ENCODE results near the gene MANEAL. TPM values are rescaled to one million over a fixed set of nuclear protein-coding genes. Genes with fewer than 3 reads are reported as not detected.

The MANEAL gene
- total RNA-seq, 2 donors from 2014 or later = 1.8 TPM

DNA sequence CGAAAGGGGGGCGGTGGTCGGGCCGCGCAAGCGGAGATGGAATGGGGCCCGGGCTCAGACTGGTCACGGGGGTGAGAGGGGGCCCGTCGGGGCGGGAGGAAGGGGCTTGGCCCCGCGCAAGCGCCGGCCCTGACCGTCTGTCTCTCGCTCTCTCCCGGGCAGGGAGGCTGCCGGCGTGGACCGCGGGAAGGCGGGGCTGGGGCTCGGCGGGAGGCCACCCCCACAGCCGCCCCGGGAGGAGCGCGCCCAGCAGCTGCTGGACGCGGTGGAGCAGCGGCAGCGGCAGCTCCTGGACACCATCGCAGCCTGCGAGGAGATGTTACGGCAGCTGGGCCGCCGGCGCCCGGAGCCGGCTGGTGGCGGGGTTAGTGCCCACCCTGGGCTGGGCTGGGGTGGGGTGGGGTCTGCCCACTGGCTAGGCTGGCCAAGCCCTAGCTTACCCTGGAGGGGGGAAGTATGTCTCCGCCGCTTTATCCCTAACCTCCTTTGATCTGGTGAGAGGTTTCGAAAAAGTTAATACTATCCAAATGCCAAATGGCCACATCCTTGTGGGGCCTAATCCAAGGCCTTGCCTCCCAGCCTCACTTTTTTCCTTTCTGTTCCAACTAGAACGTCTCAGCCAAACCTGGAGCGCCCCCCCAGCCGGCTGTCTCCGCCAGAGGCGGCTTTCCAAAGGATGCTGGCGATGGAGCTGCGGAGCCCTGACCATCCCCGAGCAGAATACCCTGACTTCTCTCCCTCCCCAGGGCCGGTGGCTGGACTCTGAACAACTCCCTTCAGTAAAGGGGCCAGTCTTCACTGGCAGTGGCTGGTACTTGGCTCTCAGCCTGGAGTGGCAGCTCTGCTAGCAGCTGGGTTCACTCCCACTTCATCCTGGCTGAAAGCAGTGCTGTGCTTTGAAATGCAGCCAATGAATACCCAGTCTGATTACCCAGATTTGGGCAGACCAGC lies 15.0 kb downstream of the MANEAL start:
- Histone ChIP-seq H3K9me3 (no peaks in the 10 kb centered on the region), H3K4me1 (ENCODE audit: control insufficient read depth in 1 of 2, low read depth in 2 of 2) (peaks cover 12 to 30% of the 10 kb centered on the region in 2 donors), H3K4me3 (peak overlapping the region; percentile 91), H3K27ac (peak overlapping the region; percentile 84 to 91), H3K27me3 (replicated peaks; ENCODE audit: insufficient read depth) (no peaks in the 10 kb centered on the region), H3K36me3 (peaks cover 29% of the 10 kb centered on the region)
- ATAC-seq (ENCODE audit: insufficient number of reproducible peaks, low FRiP score, low read depth) (peak; percentile 56), DNase-seq (ENCODE audit: low spot score) (peak; percentile 21)
- TF ChIP-seq, protein P1, sequence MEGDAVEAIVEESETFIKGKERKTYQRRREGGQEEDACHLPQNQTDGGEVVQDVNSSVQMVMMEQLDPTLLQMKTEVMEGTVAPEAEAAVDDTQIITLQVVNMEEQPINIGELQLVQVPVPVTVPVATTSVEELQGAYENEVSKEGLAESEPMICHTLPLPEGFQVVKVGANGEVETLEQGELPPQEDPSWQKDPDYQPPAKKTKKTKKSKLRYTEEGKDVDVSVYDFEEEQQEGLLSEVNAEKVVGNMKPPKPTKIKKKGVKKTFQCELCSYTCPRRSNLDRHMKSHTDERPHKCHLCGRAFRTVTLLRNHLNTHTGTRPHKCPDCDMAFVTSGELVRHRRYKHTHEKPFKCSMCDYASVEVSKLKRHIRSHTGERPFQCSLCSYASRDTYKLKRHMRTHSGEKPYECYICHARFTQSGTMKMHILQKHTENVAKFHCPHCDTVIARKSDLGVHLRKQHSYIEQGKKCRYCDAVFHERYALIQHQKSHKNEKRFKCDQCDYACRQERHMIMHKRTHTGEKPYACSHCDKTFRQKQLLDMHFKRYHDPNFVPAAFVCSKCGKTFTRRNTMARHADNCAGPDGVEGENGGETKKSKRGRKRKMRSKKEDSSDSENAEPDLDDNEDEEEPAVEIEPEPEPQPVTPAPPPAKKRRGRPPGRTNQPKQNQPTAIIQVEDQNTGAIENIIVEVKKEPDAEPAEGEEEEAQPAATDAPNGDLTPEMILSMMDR (IDR thresholded peaks at IDR 0.05) = no peak

DNA sequence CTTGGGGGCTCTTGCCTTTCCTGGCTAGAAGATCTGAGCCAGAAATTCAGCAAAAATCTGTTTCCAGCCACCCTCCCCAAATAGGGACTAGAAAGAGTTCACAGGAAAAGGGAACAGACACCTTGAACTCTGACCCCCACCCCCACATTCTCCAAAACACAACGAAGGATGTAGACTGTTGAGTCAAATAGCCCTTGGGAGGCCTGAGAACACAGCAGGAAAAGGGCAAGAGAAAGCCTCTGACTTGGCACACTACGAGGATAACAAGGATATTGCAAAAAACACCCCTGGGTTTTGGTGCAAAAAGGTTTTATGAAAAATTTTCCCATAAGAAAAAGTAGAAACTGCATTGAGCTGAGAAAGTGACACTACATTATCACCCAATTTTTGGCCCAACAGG lies 16.3 kb downstream of the MANEAL start:
- Histone ChIP-seq H3K9me3 (no peaks in the 10 kb centered on the region), H3K36me3 (peaks cover 22% of the 10 kb centered on the region), H3K4me1 (ENCODE audit: control insufficient read depth in 1 of 2, low read depth in 2 of 2) (peaks cover 12 to 30% of the 10 kb centered on the region in 2 donors), H3K4me3 (no peak overlapping the region), H3K27me3 (replicated peaks; ENCODE audit: insufficient read depth) (no peaks in the 10 kb centered on the region), H3K27ac (peak overlapping the region in 1 of 2 donors; percentile 84)
- TF ChIP-seq, protein P1 (IDR thresholded peaks at IDR 0.05) = no peak
- no peak for ATAC-seq (ENCODE audit: insufficient number of reproducible peaks, low FRiP score, low read depth)
- DNase-seq (ENCODE audit: low spot score) = no peak

DNA sequence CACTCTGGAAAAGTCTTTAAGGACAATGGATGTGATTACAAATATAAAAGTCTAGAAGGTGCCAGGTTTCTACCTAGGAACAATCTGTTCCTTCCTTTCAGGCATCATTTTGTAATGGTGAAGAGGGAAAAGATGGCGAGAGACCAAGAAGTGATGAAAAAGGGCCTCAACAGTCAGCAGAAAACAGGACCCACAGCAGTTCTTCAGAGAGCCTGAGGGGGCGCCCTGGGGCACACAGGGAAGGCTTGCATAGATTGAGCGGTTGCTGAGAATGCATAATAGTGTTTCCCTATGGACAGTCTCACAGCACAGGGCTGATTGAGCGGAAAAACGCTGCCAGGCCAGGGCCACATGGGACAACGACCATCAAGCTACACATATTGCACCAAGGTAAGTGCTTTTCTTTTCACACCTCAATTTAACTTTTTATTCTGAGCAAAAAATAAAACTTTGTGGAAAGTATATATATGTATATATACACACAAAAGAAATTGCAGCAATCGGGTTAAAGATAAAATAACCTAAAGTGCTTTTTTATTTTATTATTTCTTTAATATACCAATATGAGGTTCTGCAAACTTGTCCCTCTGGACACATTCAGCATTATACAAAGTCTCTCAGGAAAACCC lies 17.5 kb downstream of the MANEAL start:
- Histone ChIP-seq H3K9me3 (no peaks in the 10 kb centered on the region), H3K4me1 (ENCODE audit: control insufficient read depth in 1 of 2, low read depth in 2 of 2) (peaks cover 12 to 26% of the 10 kb centered on the region in 2 donors), H3K27me3 (replicated peaks; ENCODE audit: insufficient read depth) (no peaks in the 10 kb centered on the region), H3K36me3 (peaks cover 20% of the 10 kb centered on the region), H3K27ac (no peak overlapping the region), H3K4me3 (no peak overlapping the region)
- TF ChIP-seq, protein P1 (IDR thresholded peaks at IDR 0.05) = peak; percentile 64
- ATAC-seq (ENCODE audit: insufficient number of reproducible peaks, low FRiP score, low read depth) (no peak), DNase-seq (ENCODE audit: low spot score) (no peak)

DNA sequence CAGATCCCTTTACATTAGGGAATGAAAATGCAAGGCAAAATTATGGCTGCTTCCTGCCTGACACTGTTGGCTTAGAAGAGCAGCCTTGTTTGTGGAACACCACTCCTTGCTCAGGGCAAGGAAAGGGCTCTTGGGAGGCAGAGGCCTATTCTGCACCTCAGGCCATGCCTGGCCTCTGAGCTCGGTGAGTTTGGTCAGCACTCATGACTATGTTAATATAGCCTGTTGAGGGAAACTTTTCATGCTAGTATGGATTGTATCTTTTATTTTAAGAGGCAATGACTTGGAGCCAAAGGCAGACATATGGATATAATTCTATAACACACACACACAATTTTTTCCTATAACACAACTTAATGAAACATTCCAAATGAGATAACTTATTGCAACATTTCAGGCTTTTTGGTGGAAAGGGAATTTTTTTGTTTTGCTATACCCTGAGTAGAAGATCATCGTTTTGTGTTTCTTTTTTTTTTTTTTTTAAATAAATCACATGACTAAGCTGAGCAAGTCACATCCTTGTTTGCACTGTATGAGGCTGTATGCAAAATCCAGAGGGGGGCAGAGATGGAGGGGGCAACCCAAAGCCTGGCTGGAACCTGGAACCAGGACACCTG lies 20.0 kb downstream of the MANEAL start:
- no peaks in the 10 kb centered on the region for H3K9me3 ChIP-seq
- ATAC-seq (ENCODE audit: insufficient number of reproducible peaks, low FRiP score, low read depth) (no peak), DNase-seq (ENCODE audit: low spot score) (no peak)
- TF ChIP-seq, protein P1 (IDR thresholded peaks at IDR 0.05) = no peak
- H3K36me3 ChIP-seq = peaks cover 22% of the 10 kb centered on the region
- peaks cover 4 to 13% of the 10 kb centered on the region in 2 donors for H3K4me1 ChIP-seq (ENCODE audit: control insufficient read depth in 1 of 2, low read depth in 2 of 2)
- no peaks in the 10 kb centered on the region for H3K27me3 ChIP-seq (replicated peaks; ENCODE audit: insufficient read depth)
- H3K4me3 ChIP-seq = no peak overlapping the region
- no peak overlapping the region for H3K27ac ChIP-seq

DNA sequence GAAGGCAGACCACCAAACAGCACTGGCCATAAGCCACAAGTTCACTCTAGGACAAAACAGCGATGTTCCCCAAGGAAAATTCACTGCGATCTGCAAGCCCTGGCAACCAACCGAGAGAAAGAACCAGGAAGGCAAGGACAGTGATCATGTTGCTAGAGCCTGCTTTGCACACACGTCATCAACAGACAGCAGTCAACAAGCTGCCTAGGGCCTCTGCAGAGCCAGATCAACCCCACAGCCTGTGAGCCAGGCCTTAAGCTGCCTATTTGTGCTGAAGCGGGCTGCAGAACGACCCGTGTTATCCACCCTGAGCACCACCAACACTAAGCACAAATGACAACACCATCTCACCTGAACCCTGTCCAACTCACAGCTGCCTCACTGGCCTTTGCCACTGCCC lies 20.6 kb downstream of the MANEAL start:
- H3K4me1 ChIP-seq (ENCODE audit: control insufficient read depth in 1 of 2, low read depth in 2 of 2) = peaks cover 2 to 8% of the 10 kb centered on the region in 2 donors
- TF ChIP-seq, protein P1 (IDR thresholded peaks at IDR 0.05) = no peak
- H3K4me3 ChIP-seq = no peak overlapping the region
- H3K27ac ChIP-seq = no peak overlapping the region
- ATAC-seq (ENCODE audit: insufficient number of reproducible peaks, low FRiP score, low read depth) (no peak), DNase-seq (ENCODE audit: low spot score) (no peak)
- no peaks in the 10 kb centered on the region for H3K9me3 ChIP-seq
- peaks cover 26% of the 10 kb centered on the region for H3K36me3 ChIP-seq
- no peaks in the 10 kb centered on the region for H3K27me3 ChIP-seq (replicated peaks; ENCODE audit: insufficient read depth)
